DOHH2 (cell line): ENCODE measurements around the gene KIAA0040.

Experiments used
- CTCF ChIP-seq: fragments of 200-600 bp; sonication (generic); IDR thresholded peaks from one replicate; pipeline ENCODE4 v1.5.1; 2014; ENCODE audit warnings: antibody characterized with exemption, mild to moderate bottlenecking, low read depth, low read length; ENCODE audit not compliant: poor library complexity, severe bottlenecking
- EZH2phosphoT487 ChIP-seq: fragments of 200-600 bp; sonication (generic); IDR thresholded peaks from 2 replicates; pipeline ENCODE4 v1.6.1; 2017; ENCODE audit warnings: borderline replicate concordance, mild to moderate bottlenecking, antibody characterized with exemption, low read length, moderate library complexity, mixed read lengths

- TF ChIP-seq CTCF (no peak), EZH2phosphoT487 (no peak)
Observed at GRCh38 chr1:175211656-175212055, 19.1 kb upstream of the KIAA0040 start.
